Fibroblast of villous mesenchyme (primary cell): ENCODE data around the gene G3BP2. TPM values are rescaled to one million over a fixed set of nuclear protein-coding genes. Genes with fewer than 3 reads are reported as not detected.
A peak's percentile ranks its signal among the peaks of the same experiment; 100 is the strongest.

ENCODE experiments used
- DNase-seq: peaks from one replicate; pipeline ENCODE4 v3.0.0-alpha.2; 2010; ENCODE audit warnings: low read depth
- H3K4me3 ChIP-seq: 2 replicates; pipeline ENCODE4 v1.5.1; 2011; ENCODE audit warnings: low read depth, mild to moderate bottlenecking, low read length
- total RNA-seq: library from RNA; depleted of rRNA; stranded (reverse); fragments of >200 nt; gene quantifications from 2 replicates; pipeline ENCODE4 v1.2.3, GENCODE V29; 2012
- TF ChIP-seq, protein P1 (sequence below): IDR thresholded peaks from 2 replicates; pipeline ENCODE4 v1.5.1; 2012; ENCODE audit warnings: low read depth, mild to moderate bottlenecking, low read length; ENCODE audit not compliant: insufficient read depth

Gene G3BP2
- total RNA-seq, 1 donor, result 209 TPM

DNA sequence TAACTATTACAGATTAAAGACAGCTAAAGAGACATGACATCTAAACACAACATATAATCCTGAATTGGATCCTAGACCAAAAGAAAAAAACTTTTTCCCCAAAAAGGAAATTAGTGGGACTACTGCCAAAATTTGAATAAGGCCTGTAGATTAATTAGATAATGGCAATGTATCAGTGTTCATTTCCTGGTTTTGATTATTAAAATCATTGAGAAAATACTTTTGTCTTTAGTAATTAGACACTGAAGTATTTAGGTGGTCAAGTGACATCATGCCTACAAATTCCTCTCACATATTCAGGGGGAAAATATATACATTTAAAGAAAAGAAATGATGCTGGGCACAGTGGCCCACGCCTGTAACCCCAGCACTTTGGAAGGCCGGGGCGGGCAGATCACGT lies 40.8 kb upstream of the G3BP2 start:
- TF ChIP-seq, protein P1, sequence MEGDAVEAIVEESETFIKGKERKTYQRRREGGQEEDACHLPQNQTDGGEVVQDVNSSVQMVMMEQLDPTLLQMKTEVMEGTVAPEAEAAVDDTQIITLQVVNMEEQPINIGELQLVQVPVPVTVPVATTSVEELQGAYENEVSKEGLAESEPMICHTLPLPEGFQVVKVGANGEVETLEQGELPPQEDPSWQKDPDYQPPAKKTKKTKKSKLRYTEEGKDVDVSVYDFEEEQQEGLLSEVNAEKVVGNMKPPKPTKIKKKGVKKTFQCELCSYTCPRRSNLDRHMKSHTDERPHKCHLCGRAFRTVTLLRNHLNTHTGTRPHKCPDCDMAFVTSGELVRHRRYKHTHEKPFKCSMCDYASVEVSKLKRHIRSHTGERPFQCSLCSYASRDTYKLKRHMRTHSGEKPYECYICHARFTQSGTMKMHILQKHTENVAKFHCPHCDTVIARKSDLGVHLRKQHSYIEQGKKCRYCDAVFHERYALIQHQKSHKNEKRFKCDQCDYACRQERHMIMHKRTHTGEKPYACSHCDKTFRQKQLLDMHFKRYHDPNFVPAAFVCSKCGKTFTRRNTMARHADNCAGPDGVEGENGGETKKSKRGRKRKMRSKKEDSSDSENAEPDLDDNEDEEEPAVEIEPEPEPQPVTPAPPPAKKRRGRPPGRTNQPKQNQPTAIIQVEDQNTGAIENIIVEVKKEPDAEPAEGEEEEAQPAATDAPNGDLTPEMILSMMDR, result no peak
- no peak overlapping the region for H3K4me3 ChIP-seq
- no peak for DNase-seq

DNA sequence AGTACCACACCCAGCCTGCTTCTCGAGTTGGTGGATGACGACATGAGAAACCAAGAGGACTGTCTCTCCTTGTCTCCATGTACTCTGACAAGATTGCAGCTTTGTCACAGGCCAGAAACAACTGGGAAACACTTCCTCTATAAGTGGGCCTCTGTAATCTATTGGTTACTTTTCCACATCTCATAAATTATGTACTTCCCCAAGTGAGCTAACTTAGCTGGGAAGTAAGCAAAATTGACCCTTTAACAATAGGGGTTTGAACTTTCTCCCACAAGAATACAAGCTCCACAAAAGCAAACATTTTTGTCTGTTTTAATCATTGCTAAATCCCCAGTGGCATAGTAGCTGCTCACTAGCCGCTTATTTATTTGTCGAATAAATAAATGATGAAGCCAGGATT lies 37.0 kb upstream of the G3BP2 start:
- TF ChIP-seq, protein P1, result no peak
- no peak for DNase-seq
- H3K4me3 ChIP-seq, result no peak overlapping the region

DNA sequence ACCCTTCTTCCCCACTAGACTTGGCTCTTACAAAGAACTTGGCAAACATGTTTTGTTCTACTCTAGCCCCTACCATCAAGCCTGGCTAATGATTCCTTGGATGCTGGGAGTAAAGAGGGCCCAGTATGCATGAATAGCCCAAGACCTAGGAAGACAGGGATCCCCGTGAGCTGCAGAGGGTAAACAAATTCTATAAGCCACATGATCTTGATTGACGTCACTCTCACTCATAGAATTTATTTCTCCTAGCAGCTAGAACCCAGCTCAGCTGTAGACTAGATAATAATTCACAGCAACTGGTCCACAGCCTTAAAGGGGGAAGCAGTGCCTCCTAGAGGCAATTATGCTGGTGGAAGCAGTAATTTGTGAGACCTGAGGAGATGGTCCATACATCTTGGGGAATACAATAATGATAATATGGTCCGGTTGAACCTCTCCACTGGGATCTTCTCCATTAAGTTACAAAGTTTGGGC lies 35.0 kb upstream of the G3BP2 start:
- DNase-seq, result no peak
- TF ChIP-seq, protein P1, result peak; percentile 50
- no peak overlapping the region for H3K4me3 ChIP-seq

DNA sequence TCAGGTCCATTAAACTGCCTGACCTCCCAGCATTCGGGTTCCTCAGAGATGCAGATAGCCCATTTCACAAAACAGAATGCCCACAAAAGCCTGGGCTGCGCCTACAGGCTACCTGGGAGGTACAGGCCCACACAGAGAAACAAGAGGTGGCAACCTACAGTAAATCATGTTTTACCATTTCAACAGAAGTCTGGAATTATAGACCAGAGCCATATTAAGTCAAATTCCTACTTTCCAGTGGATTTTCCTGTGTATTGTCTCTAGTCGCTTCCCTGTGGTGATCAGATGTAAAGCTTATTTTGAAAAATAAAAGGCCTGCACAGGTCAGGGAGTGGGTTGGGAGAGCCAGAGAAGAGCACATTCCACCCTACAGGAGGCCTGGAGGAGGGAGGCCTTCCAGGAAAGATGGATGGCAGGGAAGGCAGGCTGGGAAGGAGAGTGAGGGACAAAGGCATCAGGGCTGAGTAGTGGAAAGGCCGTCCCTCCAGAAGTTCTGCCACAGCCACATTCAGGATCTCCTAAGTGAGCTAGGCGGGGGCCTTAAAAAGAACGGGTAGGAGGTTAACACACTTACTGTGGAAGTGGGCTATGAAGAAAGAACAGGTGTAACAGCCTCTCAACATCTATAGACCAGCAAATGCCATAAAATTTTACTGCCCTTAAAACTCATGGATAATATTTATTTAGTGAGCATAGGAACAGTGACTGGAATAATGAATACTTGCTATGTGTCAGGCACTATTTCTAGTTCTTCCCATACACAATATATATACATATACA lies 32.2 kb upstream of the G3BP2 start:
- no peak overlapping the region for H3K4me3 ChIP-seq
- DNase-seq, result no peak
- TF ChIP-seq, protein P1, result no peak

DNA sequence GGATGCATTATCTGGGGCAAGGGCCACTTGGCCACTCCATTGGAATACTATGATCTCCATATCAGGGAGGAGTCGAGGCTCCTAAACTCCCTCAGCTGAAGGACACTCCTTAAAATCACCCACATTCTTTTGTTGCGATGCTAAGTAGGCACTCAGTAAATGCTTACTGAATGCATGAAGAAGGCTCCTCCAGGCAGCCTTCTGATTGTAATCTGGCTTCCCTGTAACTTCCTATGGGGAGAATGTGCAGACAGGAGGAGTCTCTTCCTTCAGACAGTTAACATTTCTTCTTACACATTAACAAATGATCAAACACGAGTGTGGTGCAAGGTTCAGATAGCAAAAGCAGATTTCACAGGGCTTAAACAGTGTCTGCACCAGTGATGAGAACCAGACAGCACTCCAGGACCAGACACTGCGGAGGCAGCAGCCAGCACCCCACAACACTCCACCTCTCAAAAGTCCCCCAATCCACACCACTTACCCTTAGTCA lies 29.8 kb upstream of the G3BP2 start:
- TF ChIP-seq, protein P1, result no peak
- peak; percentile 50 for DNase-seq
- H3K4me3 ChIP-seq, result no peak overlapping the region

DNA sequence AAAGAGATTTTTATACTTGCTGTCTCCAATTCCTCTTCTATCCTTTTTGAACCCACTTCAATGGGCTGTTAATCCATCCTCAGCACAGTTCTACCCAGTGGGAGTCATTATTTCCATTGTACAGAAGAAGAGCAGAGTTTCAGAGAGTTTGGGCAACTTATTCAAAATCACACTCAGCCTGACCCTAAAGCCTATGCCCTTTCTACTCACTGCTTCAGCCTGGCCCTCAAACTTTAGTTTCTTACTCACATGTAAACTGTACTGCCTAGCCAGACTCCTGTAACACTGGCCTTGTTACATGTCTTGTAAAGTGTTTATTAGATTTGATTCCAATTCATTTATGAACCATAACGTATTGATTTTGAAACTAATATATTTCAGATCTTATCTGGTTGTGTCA lies 26.1 kb upstream of the G3BP2 start:
- TF ChIP-seq, protein P1, result no peak
- no peak overlapping the region for H3K4me3 ChIP-seq
- DNase-seq, result no peak

DNA sequence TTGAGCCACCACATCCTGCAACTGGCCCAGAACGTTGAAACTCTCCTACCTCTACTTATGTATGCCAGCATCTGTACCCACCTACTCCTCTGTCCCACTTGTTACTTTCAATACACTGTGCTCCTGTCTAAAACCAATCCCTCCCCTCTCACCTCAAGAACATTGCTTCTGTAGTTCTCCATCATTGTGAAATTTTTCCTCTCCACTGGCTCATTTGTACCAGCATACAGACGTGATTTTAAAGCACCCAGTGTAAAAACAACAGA lies 25.7 kb upstream of the G3BP2 start:
- TF ChIP-seq, protein P1, result no peak
- no peak overlapping the region for H3K4me3 ChIP-seq
- DNase-seq, result no peak
